CD14-positive monocyte (primary cell): ENCODE data around the gene SCAPER. TPM values are rescaled to one million over a fixed set of nuclear protein-coding genes. Genes with fewer than 3 reads are reported as not detected.

Experiments
- DNase-seq, 3 donors: peaks; one replicate each; pipeline ENCODE4 v3.0.0-alpha.2; 2011 to 2022
- H2AFZ ChIP-seq: 2 replicates; pipeline ENCODE4 v1.6.0; 2012; ENCODE audit warnings: mild to moderate bottlenecking, low read depth, low read length, inconsistent platforms; ENCODE audit not compliant: insufficient read depth, poor library complexity, severe bottlenecking
- H3K27ac ChIP-seq, 2 donors: 1 replicate in 1 of 2; 2 replicates in 1 of 2; pipeline ENCODE4 v1.5.1; 2012 to 2013; ENCODE audit warnings: low read length in 2 of 2, control low read depth in 1 of 2, inconsistent platforms in 1 of 2, low read depth in 1 of 2, mild to moderate bottlenecking in 1 of 2
- H3K27me3 ChIP-seq, 2 donors: one replicate each; pipeline versions ENCODE4 v1.6.0 to v1.6.1; 2011 to 2013; ENCODE audit warnings: low read length in 2 of 2; ENCODE audit not compliant: control insufficient read depth in 2 of 2, insufficient read depth in 2 of 2
- H3K36me3 ChIP-seq, 2 donors: replicated peaks in 1 of 2; 1 replicate in 1 of 2; 2 replicates in 1 of 2; pipeline versions ENCODE4 v1.5.1 to v1.6.1; 2012 to 2013; ENCODE audit warnings: low read length in 2 of 2, control low read depth in 1 of 2, inconsistent platforms in 1 of 2, mild to moderate bottlenecking in 1 of 2; ENCODE audit not compliant: insufficient read depth in 2 of 2, control insufficient read depth in 1 of 2
- H3K4me1 ChIP-seq, 2 donors: 1 replicate in 1 of 2; 2 replicates in 1 of 2; pipeline versions ENCODE4 v1.5.1 to v1.6.1; 2012 to 2013; ENCODE audit warnings: low read length in 2 of 2, control low read depth in 1 of 2, inconsistent platforms in 1 of 2, mild to moderate bottlenecking in 1 of 2, moderate library complexity in 1 of 2; ENCODE audit not compliant: insufficient read depth in 2 of 2, control insufficient read depth in 1 of 2
- H3K4me2 ChIP-seq: replicated peaks from 2 replicates; pipeline ENCODE3; 2012; ENCODE audit warnings: low read length, moderate library complexity, mild to moderate bottlenecking; ENCODE audit not compliant: poor library complexity, severe bottlenecking; ENCODE audit errors: extremely low read depth
- H3K4me3 ChIP-seq, 3 experiments: fragments of 200-600 bp in 1 of 3; sonication (generic) in 1 of 3; replicated peaks in 1 of 3; 1 replicate in 2 of 3; 2 replicates in 1 of 3; pipeline ENCODE4 v1.5.1; 2011 to 2013; ENCODE audit warnings: low read length in 3 of 3, mild to moderate bottlenecking in 3 of 3, control low read depth in 2 of 3, low read depth in 2 of 3, inconsistent platforms in 1 of 3, moderate library complexity in 1 of 3
- H3K79me2 ChIP-seq: 2 replicates; pipeline ENCODE4 v1.6.0; 2012; ENCODE audit warnings: mild to moderate bottlenecking, control low read depth, inconsistent platforms, low read length, moderate library complexity; ENCODE audit not compliant: insufficient read depth
- H3K9ac ChIP-seq: 2 replicates; pipeline ENCODE4 v1.6.0; 2017; ENCODE audit warnings: low read length, mild to moderate bottlenecking; ENCODE audit not compliant: insufficient read depth, poor library complexity, severe bottlenecking
- H3K9me3 ChIP-seq, 2 donors: replicated peaks in 1 of 2; 1 replicate in 1 of 2; 2 replicates in 1 of 2; pipeline versions ENCODE4 v1.5.1 to v1.6.1; 2012 to 2013; ENCODE audit warnings: low read length in 2 of 2, control low read depth in 1 of 2; ENCODE audit not compliant: control insufficient read depth in 1 of 2, insufficient read depth in 1 of 2
- H4K20me1 ChIP-seq: 2 replicates; pipeline ENCODE4 v1.6.0; 2012; ENCODE audit warnings: mild to moderate bottlenecking, low read length, control low read depth, moderate library complexity; ENCODE audit not compliant: insufficient read depth
- H3K27ac Mint-ChIP-seq, 7 donors: one replicate each; pipeline ENCODE4 v1.8.0; 2020; ENCODE audit warnings: mild to moderate bottlenecking in 7 of 7, mixed read lengths in 7 of 7, moderate library complexity in 6 of 7, inconsistent platforms in 2 of 7
- H3K27me3 Mint-ChIP-seq, 3 donors: one replicate each; pipeline ENCODE4 v1.8.0; 2021 to 2022; ENCODE audit warnings: low read depth in 3 of 3, mild to moderate bottlenecking in 3 of 3, mixed read lengths in 3 of 3, moderate library complexity in 3 of 3, inconsistent platforms in 1 of 3
- H3K36me3 Mint-ChIP-seq, 2 donors: one replicate each; pipeline ENCODE4 v1.8.0; 2020; ENCODE audit warnings: mixed read lengths in 2 of 2, inconsistent platforms in 1 of 2, mild to moderate bottlenecking in 1 of 2
- H3K4me1 Mint-ChIP-seq: one replicate; pipeline ENCODE4 v1.8.0; 2020; ENCODE audit warnings: mild to moderate bottlenecking, mixed read lengths
- H3K4me3 Mint-ChIP-seq, 2 donors: one replicate each; pipeline ENCODE4 v1.8.0; 2020; ENCODE audit warnings: mild to moderate bottlenecking in 2 of 2, mixed read lengths in 2 of 2, moderate library complexity in 1 of 2
- H3K9me3 Mint-ChIP-seq, 7 donors: one replicate each; pipeline ENCODE4 v1.8.0; 2020 to 2022; ENCODE audit warnings: mixed read lengths in 7 of 7, mild to moderate bottlenecking in 6 of 7, moderate library complexity in 6 of 7, inconsistent platforms in 2 of 7
- WGBS: methylation state at CpG from one replicate; pipeline ENCODE4 v1.1.5; 2013; ENCODE audit warnings: missing lambda C conversion rate; ENCODE audit not compliant: insufficient coverage; 5-methylcytosine and 5-hydroxymethylcytosine counted together
- intact Hi-C, 2 donors: fragments of 100-400 bp; cut with micrococcal nuclease; formaldehyde crosslinking; loops; one replicate each; pipeline versions ENCODE4 v1.15.0 to v1.15.1; 2023
- polyA plus RNA-seq, 3 donors: library from polyadenylated mRNA; depleted of rRNA in 1 of 3; unstranded in 2 of 3; stranded (reverse) in 1 of 3; fragments of 300-500 nt in 2 of 3; fragments of >200 nt in 1 of 3; fragmentation: Illumina TruSeq in 2 of 3; gene quantifications; 1 replicate in 2 of 3; 2 replicates in 1 of 3; pipeline ENCODE4 v1.2.3, GENCODE V29; 2012 to 2021
- TF ChIP-seq, protein P1 (sequence below): fragments of 200-600 bp; IDR thresholded peaks from one replicate; pipeline ENCODE4 v1.8.0; 2022; ENCODE audit warnings: antibody characterized with exemption, mild to moderate bottlenecking

The SCAPER gene
- polyA plus RNA-seq, 3 donors = 2.5 to 5.4 (median 4.2) TPM

- WGBS = no CpG with 5 or more reads among the region's 1 CpG
- DNase-seq = no peak
- H2AFZ ChIP-seq = no peak overlapping the region
- no peaks in the 10 kb centered on the region for H3K36me3 ChIP-seq
- intact Hi-C loops = no loop called here
- Mint-ChIP-seq H3K36me3 (peaks cover 26 to 36% of the 10 kb centered on the region in 2 donors), H3K27me3 (peaks cover 10 to 24% (median 14%) of the 10 kb centered on the region in 3 donors), H3K27ac (no peak overlapping the region), H3K4me1 (no peaks in the 10 kb centered on the region), H3K9me3 (no peaks in the 10 kb centered on the region), H3K4me3 (no peak overlapping the region)
- H3K9me3 ChIP-seq = peaks cover 0 to 1% of the 10 kb centered on the region in 2 donors
- H3K4me1 ChIP-seq = no peaks in the 10 kb centered on the region
- H3K4me2 ChIP-seq = no peak overlapping the region
- H3K9ac ChIP-seq = no peak overlapping the region
- TF ChIP-seq, protein P1, sequence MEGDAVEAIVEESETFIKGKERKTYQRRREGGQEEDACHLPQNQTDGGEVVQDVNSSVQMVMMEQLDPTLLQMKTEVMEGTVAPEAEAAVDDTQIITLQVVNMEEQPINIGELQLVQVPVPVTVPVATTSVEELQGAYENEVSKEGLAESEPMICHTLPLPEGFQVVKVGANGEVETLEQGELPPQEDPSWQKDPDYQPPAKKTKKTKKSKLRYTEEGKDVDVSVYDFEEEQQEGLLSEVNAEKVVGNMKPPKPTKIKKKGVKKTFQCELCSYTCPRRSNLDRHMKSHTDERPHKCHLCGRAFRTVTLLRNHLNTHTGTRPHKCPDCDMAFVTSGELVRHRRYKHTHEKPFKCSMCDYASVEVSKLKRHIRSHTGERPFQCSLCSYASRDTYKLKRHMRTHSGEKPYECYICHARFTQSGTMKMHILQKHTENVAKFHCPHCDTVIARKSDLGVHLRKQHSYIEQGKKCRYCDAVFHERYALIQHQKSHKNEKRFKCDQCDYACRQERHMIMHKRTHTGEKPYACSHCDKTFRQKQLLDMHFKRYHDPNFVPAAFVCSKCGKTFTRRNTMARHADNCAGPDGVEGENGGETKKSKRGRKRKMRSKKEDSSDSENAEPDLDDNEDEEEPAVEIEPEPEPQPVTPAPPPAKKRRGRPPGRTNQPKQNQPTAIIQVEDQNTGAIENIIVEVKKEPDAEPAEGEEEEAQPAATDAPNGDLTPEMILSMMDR = no peak
- H3K27me3 ChIP-seq = peaks cover 8 to 21% of the 10 kb centered on the region in 2 donors
- H3K27ac ChIP-seq = no peak overlapping the region
- H4K20me1 ChIP-seq = no peaks in the 10 kb centered on the region
- H3K4me3 ChIP-seq = no peak overlapping the region
- H3K79me2 ChIP-seq = no peaks in the 10 kb centered on the region
Observed at GRCh38 chr15:76353023-76353577, 552.0 kb downstream of the SCAPER start.

- Mint-ChIP-seq H3K27ac (no peak overlapping the region), H3K9me3 (peaks cover 0 to 18% (median 5%) of the 10 kb centered on the region in 7 donors), H3K4me3 (no peak overlapping the region), H3K27me3 (peaks cover 41 to 54% (median 41%) of the 10 kb centered on the region in 3 donors), H3K4me1 (peaks cover 20% of the 10 kb centered on the region), H3K36me3 (peaks cover 32 to 47% of the 10 kb centered on the region in 2 donors)
- no peak overlapping the region for H3K27ac ChIP-seq
- DNase-seq = no peak
- no peaks in the 10 kb centered on the region for H3K79me2 ChIP-seq
- no CpG with 5 or more reads among the region's 1 CpG for WGBS
- no peaks in the 10 kb centered on the region for H3K36me3 ChIP-seq
- H3K4me2 ChIP-seq = no peak overlapping the region
- intact Hi-C loops = no loop called here
- H3K9ac ChIP-seq = no peak overlapping the region
- H2AFZ ChIP-seq = no peak overlapping the region
- H3K4me1 ChIP-seq = peaks cover 22 to 23% of the 10 kb centered on the region in 2 donors
- no peaks in the 10 kb centered on the region for H4K20me1 ChIP-seq
- H3K9me3 ChIP-seq = peaks cover 0 to 14% of the 10 kb centered on the region in 2 donors
- TF ChIP-seq, protein P1 = no peak
- H3K4me3 ChIP-seq = no peak overlapping the region
- peaks cover 38 to 57% of the 10 kb centered on the region in 2 donors for H3K27me3 ChIP-seq
Observed at GRCh38 chr15:76349301-76350070, 555.7 kb downstream of the SCAPER start.
